A172 (cell line): Measurements from ENCODE around the gene NKD1. TPM values are rescaled to one million over a fixed set of nuclear protein-coding genes. Genes with fewer than 3 reads are reported as not detected.
A peak's percentile ranks its signal among the peaks of the same experiment; 100 is the strongest.

Experiments used
- DNase-seq: peaks from one replicate; pipeline ENCODE4 v3.0.0-alpha.2; 2015; ENCODE audit warnings: low spot score
- total RNA-seq: library from RNA; depleted of rRNA; stranded (reverse); fragments of >200 nt; shearing (Covaris generic); gene quantifications from 2 replicates; pipeline ENCODE4 v1.2.3, GENCODE V29; 2014

Gene NKD1
- total RNA-seq, 1 experiment from 2014 or later: 0.10 TPM

DNA sequence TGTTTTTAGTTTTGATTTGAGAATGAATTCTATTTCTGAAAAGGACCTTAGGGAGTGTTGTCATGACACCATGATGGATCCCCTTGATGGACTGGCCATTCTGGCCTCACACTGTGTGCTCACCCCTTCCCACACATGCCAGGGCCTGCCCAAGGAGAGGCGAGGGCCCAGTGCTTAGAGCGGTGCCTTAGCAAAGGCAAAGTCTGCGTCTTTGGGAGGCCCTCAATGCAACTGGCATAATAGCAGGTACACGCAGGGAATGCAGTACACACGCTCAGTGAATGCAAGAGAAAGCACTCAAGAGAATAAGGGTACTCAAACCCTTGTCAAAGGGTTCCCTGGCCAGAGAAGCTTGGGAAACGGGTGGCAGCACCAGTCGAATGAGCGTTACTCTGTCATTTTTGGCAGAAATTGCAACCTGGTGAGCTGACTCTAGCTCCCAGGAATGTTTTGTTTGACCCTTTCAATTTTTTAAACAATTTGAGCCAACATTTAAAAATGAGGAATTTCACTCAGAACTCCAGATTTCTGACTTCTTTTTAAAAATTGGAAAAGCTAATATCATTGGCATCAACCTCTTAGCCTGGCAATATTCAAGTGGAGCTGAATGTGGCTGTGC, 32.1 kb downstream of the NKD1 start:
- DNase-seq: no peak

DNA sequence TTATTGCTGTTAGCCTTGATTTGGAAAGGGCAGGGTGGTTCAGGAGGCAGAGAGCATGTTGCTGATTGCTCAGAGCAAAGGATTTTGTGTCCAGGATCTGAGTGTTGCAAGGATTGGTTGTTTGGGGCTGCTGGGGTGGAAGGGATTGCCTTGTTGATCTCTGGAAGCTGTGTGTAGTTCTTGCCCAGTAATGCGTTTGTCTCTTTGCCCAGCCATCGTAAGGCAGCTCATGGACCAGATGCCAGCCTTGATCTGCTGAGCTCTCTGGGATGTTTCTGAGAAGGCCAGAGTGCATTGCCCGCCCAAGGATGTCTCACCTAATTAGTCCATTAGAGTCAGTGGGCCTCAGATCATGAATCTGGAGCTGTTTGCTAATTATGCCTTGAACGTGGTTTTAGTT, 33.6 kb downstream of the NKD1 start:
- no peak for DNase-seq

DNA sequence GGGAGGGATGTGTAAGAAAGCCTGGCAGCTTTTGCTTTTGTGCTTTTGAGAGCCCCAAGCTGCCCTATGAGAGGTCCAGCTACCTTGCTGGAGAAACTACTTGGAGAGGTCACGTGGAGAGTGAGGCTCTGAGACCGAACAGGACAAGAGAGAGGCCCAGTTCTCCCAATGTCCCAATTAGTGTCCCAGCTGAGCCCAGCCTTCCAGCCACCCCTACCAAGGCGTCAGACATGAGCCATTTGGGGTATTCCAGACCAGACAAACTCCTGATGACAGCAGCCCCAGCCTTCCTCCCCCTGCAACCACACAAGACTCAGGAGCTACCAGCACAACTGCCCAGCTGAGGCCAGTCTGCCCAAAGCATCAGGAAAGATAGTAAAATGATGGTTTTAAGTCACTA, 35.0 kb downstream of the NKD1 start:
- no peak for DNase-seq

DNA sequence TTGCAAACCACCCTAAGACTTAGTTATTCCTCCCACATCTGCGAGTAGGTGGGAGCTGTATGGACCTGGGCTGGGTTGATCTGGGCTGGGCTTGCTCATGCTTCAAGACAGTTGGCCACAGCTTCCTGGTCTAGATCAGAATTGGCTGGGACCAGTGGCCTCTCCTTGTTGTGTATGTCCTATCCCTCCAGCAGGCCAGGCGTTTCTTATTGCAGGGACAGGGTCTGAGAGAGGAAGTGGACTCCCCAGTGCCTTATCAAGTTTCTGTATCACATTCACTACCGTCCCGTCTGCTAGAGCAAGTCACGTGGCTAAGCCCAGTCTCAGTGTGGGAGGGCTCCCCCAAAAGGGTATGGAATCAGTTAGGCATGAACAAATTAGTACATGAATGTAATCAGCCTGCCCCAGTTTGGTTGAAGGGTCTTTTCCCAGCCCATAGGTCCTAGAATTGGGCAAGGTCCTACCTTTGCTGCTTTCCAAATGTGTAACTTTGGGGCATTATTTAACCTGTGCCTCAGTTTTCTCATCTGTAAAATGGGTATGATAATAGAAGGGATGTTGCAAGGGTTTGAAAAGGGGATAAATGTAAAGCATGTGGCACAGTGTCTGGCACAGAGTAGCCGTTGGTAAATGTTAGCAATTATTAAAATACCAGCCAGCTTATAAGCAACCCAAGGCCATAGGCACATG, 36.0 kb downstream of the NKD1 start:
- no peak for DNase-seq

DNA sequence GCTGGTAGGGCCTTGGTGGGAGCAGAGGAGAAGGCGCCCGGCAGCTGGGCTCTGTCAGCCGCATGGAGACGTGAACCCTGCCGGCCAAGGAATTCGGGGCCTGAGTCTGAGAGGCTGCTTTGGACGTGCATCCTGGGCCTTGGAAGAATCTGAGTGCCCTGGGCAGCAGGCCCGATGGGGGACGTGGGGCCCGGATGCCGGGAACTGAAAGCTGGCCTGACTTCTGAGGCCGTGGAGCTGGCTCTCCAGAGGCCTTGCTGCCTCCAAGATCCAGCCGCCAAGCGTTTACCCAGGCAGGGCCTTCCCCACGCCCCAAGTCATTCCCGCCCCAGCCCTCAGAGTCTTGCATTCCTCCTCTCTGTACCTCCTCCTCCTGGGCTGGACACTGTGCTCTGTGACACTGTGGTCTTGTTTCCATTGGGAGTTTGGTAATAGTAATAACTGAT, 37.2 kb downstream of the NKD1 start:
- DNase-seq: no peak

DNA sequence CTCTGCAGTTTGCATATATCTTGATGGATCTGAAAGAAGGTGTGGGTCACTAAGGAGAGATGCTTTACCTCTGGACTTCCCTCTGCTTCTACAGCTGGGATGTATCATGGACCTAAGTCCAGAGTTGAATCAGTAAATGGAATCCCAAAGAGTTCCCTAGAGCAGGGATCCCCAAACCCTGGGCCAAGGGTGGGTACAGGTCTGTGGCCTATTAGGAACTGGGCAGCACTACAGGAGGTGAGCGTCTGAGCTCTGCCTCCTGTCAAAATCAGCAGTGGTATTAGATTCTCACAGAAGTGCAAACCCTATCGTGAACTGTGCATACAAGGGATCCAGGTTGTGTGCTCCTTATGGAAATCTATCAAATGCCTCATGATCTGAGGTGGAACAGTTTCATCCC, 39.3 kb downstream of the NKD1 start:
- no peak for DNase-seq

DNA sequence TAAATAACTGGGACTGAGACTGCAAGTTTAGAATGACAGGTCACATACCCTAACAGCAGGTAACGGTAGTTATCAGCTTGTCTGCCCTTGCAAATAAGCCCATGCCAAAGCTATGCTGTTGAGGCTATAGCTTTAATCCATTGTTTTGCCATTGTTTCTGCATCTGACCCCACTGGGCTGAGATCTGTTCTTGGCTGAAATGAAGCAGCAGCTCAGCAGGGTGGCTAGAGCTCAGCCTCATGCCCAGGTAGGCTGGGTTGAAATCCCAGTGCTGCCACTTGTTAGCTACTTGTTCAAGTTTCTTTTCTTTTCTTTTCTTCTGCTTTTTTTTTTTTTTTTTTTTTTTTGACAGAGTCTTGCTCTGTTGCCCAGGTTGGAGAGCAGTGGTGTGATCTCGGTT, 40.1 kb downstream of the NKD1 start:
- no peak for DNase-seq

DNA sequence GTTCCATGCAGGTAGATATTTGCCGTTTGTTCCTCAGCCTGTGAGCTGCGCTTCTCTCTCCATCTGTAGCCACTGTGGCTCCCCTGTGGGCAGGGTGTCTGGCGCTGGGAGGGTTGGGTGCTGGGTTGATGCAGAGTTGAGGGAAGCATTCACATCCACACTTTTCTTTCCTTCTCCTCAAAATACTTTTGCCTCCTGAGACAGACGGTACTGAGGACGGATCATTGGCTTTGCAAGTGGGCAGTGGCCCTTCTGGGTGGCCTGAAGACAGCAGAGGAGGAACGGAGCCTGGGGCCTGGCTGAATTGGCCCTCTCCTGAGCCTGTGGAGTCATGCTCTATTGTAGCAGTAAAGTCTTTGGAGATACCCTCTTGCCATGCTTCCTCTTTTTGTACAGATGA, 43.0 kb downstream of the NKD1 start:
- DNase-seq: no peak

DNA sequence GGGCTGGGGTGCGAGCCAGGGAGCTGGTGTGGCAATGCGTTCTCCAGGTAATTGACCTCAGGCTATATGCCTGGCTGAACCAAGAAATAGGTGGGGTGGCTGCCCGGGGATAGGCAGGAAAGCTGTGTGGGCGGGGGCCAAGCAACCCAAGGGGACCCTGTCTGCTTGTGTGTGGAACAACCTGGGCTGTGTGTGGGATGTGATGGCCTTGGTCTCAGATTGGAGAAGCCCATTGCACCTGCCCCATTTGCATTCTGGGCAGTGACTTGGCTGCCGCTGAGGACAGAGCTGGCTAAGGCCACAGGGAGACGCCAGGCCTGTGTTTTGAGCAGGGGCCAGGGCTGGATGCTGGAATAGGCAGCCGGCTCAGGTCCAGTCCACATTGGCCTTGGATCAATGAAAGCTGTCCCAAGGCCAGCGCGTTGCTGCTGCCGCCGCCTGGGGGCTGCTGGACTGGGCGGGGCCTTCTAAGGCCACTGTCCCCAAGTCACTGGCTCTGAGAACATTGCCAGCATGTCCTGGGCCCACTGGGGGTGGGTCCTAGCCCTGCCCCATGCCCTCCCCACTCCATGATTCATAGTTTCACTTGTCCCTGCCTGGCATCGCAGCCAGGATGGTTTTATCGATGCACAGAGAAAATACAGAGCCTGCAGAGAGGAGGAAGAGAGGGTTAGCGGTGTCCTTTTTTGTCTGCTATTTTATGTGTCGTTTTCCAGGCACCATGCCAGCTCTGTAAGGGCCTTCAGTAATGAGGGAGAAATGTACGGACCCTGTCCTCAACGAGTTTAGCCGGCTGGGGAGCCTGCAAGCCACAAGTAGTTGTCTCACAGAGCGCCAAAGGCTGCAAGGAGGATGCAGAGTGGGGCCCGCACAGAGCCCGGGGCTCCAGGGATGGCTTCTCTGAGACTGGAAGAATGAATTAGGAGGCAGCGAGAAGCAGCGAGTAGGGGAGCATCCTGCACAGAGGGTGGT, 43.9 kb downstream of the NKD1 start:
- DNase-seq: peak; percentile 8

DNA sequence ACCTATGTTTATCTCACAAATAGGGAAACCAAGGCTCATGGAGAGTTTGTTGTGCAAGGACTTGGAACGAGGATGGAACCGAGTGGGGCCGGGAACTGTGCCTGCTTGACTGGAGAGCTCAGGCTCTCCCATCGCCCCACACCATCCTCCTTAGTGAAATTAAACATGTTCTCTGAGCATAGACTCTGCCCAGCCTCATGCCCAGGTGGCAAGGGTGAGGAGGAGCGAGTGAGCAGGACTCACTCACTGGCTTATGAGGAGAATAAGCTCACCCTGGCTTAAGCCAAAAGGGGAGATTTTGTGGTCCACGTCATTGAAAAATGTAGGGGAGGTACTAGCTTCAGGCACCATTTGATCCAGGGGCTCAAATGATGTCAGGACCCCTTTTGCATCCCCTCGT, 44.8 kb downstream of the NKD1 start:
- DNase-seq: no peak

DNA sequence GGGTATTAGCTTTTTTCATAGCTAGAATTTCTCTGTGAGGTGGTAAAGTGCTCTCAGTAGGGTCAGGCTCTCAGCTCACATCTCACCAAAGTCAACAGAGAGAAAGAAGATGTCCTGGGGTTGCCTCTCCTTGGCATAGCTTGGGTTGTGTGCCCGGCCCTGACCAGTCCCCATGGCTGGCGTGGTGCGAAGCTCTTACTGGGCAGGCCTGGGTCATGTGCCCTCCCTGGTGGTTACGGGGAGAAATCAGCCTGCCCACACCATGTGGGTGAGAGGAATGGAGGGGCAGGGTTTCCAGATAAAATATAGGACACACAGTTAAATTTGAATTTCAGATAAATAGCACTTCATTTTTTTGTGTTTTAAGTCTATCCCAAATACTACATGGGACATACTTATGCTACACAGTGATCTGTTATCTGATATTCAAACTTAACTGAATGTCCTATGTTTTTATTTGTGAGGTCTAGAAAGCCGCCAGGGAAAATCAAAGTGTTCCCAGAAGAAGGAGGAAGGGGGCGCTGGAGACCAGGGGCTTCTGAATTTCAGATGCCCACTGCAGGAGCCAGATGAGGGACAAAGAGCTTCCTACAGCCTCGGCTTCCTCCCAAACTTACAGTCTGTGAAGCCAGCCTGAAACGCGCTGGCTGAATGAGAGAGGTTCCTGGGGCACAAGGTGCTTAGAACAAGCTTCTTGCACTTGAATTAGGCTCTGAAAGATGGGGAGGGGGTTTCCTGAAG, 45.4 kb downstream of the NKD1 start:
- peak; percentile 14 for DNase-seq

DNA sequence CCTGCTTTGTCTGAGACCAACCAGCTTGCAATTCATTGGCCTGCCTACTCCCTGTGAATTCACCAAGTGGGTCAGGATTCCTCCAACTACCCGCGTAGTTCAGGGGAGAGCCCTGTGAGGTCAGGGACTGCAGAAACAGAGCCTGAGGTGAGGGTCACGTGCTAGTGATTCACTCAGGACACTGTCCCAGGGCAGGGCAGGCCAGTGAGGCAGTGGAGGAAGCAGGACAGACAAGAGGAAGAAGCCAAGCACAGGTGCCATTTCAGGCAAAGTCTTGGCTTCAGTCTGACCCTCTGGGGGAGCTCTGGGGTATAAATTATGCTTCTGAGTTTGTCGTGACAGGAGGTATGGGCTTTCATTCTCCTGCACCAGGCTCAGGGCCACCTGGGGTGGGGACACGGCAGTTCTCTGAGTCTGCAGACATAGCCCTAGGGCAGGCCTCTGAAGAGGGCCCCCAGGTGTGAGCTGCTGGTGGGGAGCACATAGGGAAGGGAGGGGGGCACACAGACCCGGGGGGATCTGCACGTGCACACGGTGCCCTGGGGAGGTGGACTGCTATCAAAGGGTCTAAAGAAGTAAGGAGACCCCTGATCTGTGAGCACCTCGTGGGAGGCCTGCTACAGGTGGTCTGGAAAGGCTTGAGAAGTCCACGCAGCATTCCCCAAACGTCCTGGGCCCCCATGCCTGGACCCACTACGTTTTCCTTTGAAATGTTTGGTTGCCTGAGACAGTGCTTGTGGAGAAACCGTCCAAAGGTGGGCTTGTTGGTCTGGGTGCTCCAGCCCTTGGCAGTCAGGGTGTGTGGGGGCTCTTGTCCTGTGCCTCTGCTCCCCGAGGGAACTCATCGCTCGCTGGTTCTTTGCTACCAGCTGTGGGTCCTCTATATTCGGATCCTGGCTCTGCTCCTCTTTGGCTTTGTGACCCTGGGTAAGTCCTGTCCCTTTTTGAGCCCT, 46.4 kb downstream of the NKD1 start:
- peak; percentile 12 for DNase-seq

DNA sequence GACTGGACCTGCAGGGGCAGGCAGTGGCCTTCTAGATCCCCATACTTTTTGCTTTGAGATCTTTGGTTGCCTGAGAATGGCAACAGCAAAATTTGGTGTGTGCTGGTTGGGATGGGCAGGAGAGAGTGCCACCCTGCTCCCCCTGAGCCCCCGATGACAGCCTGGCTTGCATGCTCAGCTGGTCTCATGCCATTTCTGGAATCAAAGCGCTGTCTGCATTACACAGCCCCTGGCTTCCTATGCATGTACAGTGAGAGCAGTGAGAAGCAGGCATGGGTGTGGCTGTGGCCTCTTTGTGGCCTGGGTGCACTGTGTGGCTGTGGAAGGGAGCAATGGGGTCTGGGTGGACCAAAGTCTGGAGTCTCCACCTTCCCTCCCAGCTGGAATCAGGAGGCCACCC, 47.7 kb downstream of the NKD1 start:
- DNase-seq: no peak

DNA sequence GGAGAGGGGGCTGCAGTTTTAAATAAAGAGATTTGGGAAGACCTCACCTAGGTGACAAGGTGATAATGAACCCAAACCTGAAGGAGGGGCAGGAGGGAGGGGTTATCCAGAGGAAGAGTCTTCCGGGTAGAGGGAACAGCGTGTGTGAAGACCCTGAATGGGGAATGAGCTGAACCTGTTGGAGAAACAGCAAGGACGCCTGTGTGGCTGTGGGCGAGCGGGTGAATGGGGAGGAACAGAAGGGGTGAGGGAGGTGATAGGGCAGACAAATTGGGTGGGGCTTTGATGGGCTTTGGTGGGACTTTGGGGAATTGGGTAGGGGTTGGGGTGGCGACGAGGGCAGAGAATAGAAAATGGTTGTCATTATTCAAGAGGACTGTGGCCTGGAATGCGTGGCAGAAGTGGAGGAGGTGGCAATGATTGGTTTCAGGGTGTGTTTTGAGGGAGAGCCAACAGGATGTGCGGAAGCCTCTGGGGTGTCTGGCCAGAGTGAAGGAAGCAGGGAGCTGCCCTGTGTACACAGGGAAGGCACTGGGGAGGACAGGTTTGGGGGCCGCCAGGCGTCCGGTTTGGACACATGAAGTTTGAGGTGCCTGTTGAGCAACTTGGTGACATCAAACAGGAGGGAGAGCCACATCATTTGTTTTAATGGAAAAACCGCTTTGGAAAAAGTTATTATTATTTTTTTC, 48.7 kb downstream of the NKD1 start:
- no peak for DNase-seq

DNA sequence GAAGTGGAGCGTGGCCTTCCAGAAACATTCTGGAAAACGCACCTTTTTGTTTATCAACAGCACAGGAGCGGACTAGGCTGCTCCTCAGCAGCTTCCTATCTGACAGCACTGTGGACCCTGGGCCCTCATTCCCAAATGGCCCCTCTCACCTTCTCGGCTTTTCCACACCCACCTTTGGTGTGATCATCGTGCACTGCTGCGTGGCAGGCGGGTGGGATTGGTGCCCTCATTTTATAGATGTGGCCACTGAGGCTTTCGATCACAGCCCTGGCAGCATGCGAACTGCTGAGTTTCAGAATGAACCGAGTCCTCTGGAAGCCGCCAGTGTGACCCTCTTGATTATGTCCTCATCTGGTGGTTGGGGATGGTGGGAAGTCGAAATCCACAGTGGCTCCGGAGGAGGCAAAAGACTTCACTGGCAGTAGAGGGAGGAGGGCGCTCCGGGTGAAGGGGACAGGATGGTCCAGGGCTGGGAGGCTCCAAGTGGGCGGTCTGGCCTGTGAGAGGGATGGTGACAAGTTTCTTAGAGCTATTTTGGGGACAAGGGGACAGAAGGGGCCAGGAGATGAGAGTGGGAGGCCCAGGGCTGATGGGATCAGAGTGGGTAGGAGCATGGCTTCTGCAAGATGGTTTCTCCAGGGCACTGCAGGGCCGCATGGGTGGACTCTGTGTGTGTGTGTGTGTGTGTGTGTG, 49.5 kb downstream of the NKD1 start:
- no peak for DNase-seq

DNA sequence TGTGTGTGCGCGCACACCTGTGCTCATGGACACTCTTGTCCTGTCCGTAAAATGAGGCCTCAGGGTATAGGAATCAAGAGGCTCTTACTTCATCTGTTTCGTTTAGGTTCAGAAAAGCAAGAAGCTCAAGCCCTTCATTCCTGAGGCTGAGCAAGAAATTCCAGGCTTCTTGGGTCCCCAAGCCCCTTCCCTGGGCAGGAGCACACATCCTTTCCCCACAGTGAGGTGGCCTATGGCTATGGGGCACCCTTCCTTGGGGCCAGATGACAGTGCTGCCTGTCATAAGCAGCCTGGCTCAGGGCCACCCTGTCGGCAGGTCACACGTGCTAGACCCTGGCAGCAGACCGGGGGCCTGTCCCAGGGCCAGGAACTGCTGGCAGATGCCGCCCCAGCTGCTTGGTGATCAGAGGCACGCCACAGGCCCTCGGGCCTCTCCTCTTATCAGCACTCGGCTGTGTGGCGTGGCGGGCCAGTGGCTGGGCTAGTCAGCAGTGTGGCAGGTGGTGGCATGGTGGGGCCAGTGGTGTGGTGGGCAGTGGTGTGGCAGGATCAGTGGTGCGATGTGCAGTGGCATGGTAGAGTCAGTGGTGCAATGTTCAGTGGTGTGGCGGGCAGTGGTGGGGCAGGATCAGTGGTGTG, 50.2 kb downstream of the NKD1 start:
- no peak for DNase-seq

DNA sequence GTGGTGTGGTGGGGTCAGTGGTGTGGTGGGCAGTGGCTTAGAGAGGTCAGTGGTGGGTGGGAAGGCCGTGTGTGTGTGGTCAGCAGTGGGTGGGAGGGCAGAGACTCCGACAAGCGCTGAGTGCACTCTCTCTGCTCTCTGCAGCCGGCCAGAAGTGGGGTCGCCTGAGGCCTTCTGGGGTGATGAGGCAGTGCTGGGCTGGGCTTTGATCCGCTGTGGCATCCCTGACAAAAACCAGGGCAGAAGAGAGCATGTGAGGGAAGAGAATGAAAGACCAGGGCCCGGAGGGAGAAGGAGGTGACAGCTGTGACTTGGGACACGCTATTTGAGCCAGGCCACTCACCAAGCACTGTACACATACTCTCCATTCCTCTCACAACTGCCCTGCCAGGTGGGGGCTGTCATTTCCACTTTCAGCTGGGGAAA, 50.8 kb downstream of the NKD1 start:
- no peak for DNase-seq

DNA sequence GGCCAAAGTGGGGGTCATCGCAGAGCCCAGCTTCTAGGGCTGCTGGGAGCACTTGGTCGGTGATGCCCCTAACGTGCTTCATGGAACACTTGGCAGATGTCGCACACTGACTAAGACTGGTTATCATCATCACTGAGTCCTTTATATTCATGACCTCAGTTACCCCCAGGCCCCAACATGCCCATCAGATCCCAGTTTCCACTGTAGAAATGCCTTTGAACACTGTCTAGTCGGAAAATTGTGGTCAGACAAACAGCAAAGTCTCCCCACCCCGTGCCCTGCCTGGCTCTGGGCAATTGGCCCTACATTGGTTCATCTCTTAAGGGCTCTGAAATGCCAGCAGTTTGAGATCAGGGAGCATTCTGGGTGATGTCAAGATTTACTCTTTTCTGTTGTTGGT, 51.3 kb downstream of the NKD1 start:
- DNase-seq: no peak
